GM23338 (cell line): ENCODE data around the gene SPCS2. TPM values are rescaled to one million over a fixed set of nuclear protein-coding genes. Genes with fewer than 3 reads are reported as not detected.

Experiments used
- ATAC-seq: fragments of 200-7000 bp; cut with Tn5 transposase; 3 replicates; pipeline ENCODE4 v1.9.1; 2020
- DNase-seq: peaks from one replicate; pipeline ENCODE4 v3.0.0-alpha.2; 2015; ENCODE audit warnings: low spot score
- H2AFZ ChIP-seq: fragments of 200-600 bp; sonication (generic); 2 replicates; pipeline ENCODE4 v1.8.0; 2016; ENCODE audit warnings: antibody characterized with exemption, mild to moderate bottlenecking, moderate library complexity
- H3F3A ChIP-seq: fragments of 200-600 bp; sonication (generic); replicated peaks from 2 replicates; pipeline ENCODE4 v1.8.0; 2017; ENCODE audit warnings: antibody characterized with exemption, mixed run types, low read depth
- H3K27ac ChIP-seq: fragments of 200-600 bp; sonication (generic); 2 replicates; pipeline ENCODE4 v1.6.1; 2016; ENCODE audit warnings: low read depth
- H3K27me3 ChIP-seq: fragments of 200-600 bp; sonication (generic); 2 replicates; pipeline ENCODE4 v1.8.0; 2016; ENCODE audit warnings: mild to moderate bottlenecking, mixed run types, moderate library complexity; ENCODE audit not compliant: insufficient read depth
- H3K36me3 ChIP-seq: fragments of 200-600 bp; sonication (generic); 2 replicates; pipeline ENCODE4 v1.8.0; 2016; ENCODE audit warnings: mild to moderate bottlenecking; ENCODE audit not compliant: insufficient read depth
- H3K4me1 ChIP-seq: fragments of 200-600 bp; sonication (generic); 2 replicates; pipeline ENCODE4 v1.8.0; 2016; ENCODE audit warnings: mild to moderate bottlenecking, moderate library complexity; ENCODE audit not compliant: insufficient read depth
- H3K4me2 ChIP-seq: fragments of 200-600 bp; sonication (generic); 2 replicates; pipeline ENCODE4 v1.7.1; 2017; ENCODE audit warnings: mixed run types
- H3K4me3 ChIP-seq: fragments of 200-600 bp; sonication (generic); 2 replicates; pipeline ENCODE4 v1.6.1; 2016; ENCODE audit warnings: mixed run types
- H3K79me2 ChIP-seq: fragments of 200-600 bp; sonication (generic); replicated peaks from 2 replicates; pipeline ENCODE4 v1.8.0; 2017; ENCODE audit warnings: mild to moderate bottlenecking; ENCODE audit not compliant: insufficient read depth
- H3K9me2 ChIP-seq: fragments of 200-600 bp; sonication (generic); 2 replicates; pipeline ENCODE4 v1.8.0; 2017; ENCODE audit not compliant: insufficient read depth
- H4K20me1 ChIP-seq: fragments of 200-600 bp; sonication (generic); replicated peaks from 2 replicates; pipeline ENCODE4 v1.8.0; 2017; ENCODE audit warnings: mild to moderate bottlenecking; ENCODE audit not compliant: insufficient read depth
- H3K27ac Mint-ChIP-seq: 2 replicates; pipeline ENCODE4 v1.8.0; 2020; ENCODE audit warnings: inconsistent platforms, mild to moderate bottlenecking, moderate library complexity, mixed read lengths
- H3K27me3 Mint-ChIP-seq: 3 replicates; pipeline ENCODE4 v1.8.0; 2022; ENCODE audit warnings: low read depth, mild to moderate bottlenecking, moderate library complexity, mixed read lengths, inconsistent platforms; ENCODE audit not compliant: insufficient read depth, poor library complexity
- H3K36me3 Mint-ChIP-seq: 3 replicates; pipeline ENCODE4 v1.8.0; 2021; ENCODE audit warnings: low read depth, mild to moderate bottlenecking, inconsistent platforms, moderate library complexity, mixed read lengths
- H3K4me1 Mint-ChIP-seq: 3 replicates; pipeline ENCODE4 v1.8.0; 2020; ENCODE audit warnings: mild to moderate bottlenecking, inconsistent platforms, mixed read lengths
- H3K4me3 Mint-ChIP-seq: 3 replicates; pipeline ENCODE4 v1.8.0; 2021; ENCODE audit warnings: moderate library complexity, mild to moderate bottlenecking, inconsistent platforms, mixed read lengths
- H3K9me3 Mint-ChIP-seq: 3 replicates; pipeline ENCODE4 v1.8.0; 2020; ENCODE audit warnings: moderate library complexity, mild to moderate bottlenecking, inconsistent platforms, mixed read lengths
- CREB1 ChIP-seq: fragments of 250-450 bp; sonication (Bioruptor Pico); IDR thresholded peaks from 2 replicates; pipeline ENCODE4 v1.5.0; 2020; ENCODE audit warnings: low read depth, mild to moderate bottlenecking, moderate library complexity
- ETS1 ChIP-seq: IDR thresholded peaks from 2 replicates; pipeline ENCODE4 v1.6.1; 2016; ENCODE audit warnings: antibody characterized with exemption
- EZH2 ChIP-seq: fragments of 200-600 bp; sonication (generic); IDR thresholded peaks from one replicate; pipeline ENCODE4 v1.8.0; 2017; ENCODE audit warnings: antibody characterized with exemption, mild to moderate bottlenecking, low read depth; ENCODE audit not compliant: unreplicated experiment
- NANOG ChIP-seq: IDR thresholded peaks from 2 replicates; pipeline ENCODE4 v1.6.1; 2016; ENCODE audit warnings: antibody characterized with exemption, borderline replicate concordance
- POLR2AphosphoS5 ChIP-seq: IDR thresholded peaks from 2 replicates; pipeline ENCODE4 v1.6.1; 2016; ENCODE audit warnings: antibody characterized with exemption, low read depth
- ZNF114 ChIP-seq: fragments of 250-450 bp; sonication (Bioruptor Pico); IDR thresholded peaks from 2 replicates; pipeline ENCODE4 v1.5.0; 2020; ENCODE audit warnings: mild to moderate bottlenecking, moderate library complexity
- ZNF331 ChIP-seq: fragments of 250-450 bp; sonication (Bioruptor Pico); IDR thresholded peaks from 2 replicates; pipeline ENCODE4 v1.5.0; 2020; ENCODE audit warnings: low read depth, mild to moderate bottlenecking, moderate library complexity
- polyA plus RNA-seq: library from polyadenylated mRNA; unstranded; fragments of >200 nt; fragmentation: Nextera tagmentation; extraction: Ambion mirVana; gene quantifications from 2 replicates; pipeline ENCODE4 v1.2.1, GENCODE V29; 2016
- total RNA-seq: library from RNA; depleted of rRNA; stranded (reverse); fragments of >200 nt; shearing (Covaris generic); gene quantifications from 2 replicates; pipeline ENCODE4 v1.2.3, GENCODE V29; 2014
- TF ChIP-seq, protein P1 (sequence below), 2 experiments: fragments of 200-600 bp in 1 of 2; sonication (generic) in 1 of 2; conservative IDR thresholded peaks; 2 replicates each; pipeline versions ENCODE4 v1.5.1 to v1.6.1; 2016 to 2017; ENCODE audit warnings: antibody characterized with exemption in 2 of 2, low read depth in 2 of 2, mild to moderate bottlenecking in 2 of 2, moderate library complexity in 1 of 2
- TF ChIP-seq, protein P2 (sequence below): IDR thresholded peaks from one replicate; pipeline ENCODE4 v1.6.1; 2018; ENCODE audit warnings: antibody characterized with exemption; ENCODE audit not compliant: unreplicated experiment

SPCS2 gene
- total and polyA plus RNA-seq, 2 experiments from 2014 or later, result 115 to 334 TPM

GRCh38 chr11:74954199-74954598 lies 5.1 kb downstream of the SPCS2 start:
- no peaks in the 10 kb centered on the region for H3K9me2 ChIP-seq
- no peaks in the 10 kb centered on the region for H3F3A ChIP-seq
- no peak overlapping the region for H3K27ac ChIP-seq
- no peak overlapping the region for H3K4me3 ChIP-seq
- TF ChIP-seq ZNF114 (CRISPR knock-in tag) (no peak), ZNF331 (no peak), EZH2 (no peak)
- TF ChIP-seq, protein P1, sequence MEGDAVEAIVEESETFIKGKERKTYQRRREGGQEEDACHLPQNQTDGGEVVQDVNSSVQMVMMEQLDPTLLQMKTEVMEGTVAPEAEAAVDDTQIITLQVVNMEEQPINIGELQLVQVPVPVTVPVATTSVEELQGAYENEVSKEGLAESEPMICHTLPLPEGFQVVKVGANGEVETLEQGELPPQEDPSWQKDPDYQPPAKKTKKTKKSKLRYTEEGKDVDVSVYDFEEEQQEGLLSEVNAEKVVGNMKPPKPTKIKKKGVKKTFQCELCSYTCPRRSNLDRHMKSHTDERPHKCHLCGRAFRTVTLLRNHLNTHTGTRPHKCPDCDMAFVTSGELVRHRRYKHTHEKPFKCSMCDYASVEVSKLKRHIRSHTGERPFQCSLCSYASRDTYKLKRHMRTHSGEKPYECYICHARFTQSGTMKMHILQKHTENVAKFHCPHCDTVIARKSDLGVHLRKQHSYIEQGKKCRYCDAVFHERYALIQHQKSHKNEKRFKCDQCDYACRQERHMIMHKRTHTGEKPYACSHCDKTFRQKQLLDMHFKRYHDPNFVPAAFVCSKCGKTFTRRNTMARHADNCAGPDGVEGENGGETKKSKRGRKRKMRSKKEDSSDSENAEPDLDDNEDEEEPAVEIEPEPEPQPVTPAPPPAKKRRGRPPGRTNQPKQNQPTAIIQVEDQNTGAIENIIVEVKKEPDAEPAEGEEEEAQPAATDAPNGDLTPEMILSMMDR (conservative IDR thresholded peaks at IDR 0.05; ENCODE audit: low read depth in 2 of 2), result no peak
- no peaks in the 10 kb centered on the region; the same call in 2 of the 3 replicates for H3K36me3 Mint-ChIP-seq
- 0 out of 2 replicates have a peak, but pooled peaks cover 2% of the 10 kb centered on the region for H3K36me3 ChIP-seq
- no peak overlapping the region for H3K27ac Mint-ChIP-seq
- DNase-seq, result no peak
- no peak for ATAC-seq
- H3K4me1 Mint-ChIP-seq, result peaks cover 10% of the 10 kb centered on the region; the same call in 2 of the 3 replicates
- H3K27me3 ChIP-seq, result no peaks in the 10 kb centered on the region
- peaks cover 41% of the 10 kb centered on the region for H4K20me1 ChIP-seq
- no peaks in the 10 kb centered on the region for H3K9me3 Mint-ChIP-seq
- H3K4me2 ChIP-seq, result no peak overlapping the region
- H2AFZ ChIP-seq, result no peak overlapping the region
- peaks cover 12% of the 10 kb centered on the region; the same call in 1 of the 2 replicates for H3K4me1 ChIP-seq
- peaks cover 98% of the 10 kb centered on the region for H3K79me2 ChIP-seq
- no peak overlapping the region for H3K4me3 Mint-ChIP-seq
- peaks cover 6% of the 10 kb centered on the region for H3K27me3 Mint-ChIP-seq

DNA sequence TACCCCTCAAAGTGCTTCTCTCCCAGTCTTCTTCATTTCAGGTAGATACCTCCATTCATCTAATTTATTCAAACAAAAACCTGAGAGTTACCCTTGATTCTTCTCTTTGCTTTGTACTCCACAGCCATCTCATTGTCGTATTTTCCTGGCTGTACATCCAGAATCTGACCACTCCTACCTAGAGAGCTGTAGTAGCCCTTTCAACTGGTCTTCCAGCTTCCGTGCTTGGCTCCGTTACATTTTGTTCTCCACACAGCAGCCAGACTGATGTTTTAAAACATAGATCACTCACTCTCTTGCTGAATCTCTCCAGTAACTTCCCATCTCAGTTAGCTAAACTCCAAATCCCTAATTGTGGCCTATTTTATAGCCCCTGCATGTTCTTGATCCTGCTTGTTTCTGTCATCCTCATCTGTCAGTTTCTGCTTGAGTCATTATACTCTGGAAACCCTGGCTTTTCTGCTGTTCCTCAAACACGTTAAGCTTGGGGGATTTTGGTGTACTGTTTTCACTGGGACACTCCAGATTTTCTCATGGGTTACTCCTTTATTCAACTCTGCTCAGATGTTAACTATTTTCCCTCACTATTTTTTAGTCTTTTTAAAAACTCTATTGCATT lies 7.4 kb downstream of the SPCS2 start:
- H3K4me3 Mint-ChIP-seq, result no peak overlapping the region
- peaks cover 10% of the 10 kb centered on the region; the same call in 2 of the 3 replicates for H3K4me1 Mint-ChIP-seq
- no peak overlapping the region for H3K4me2 ChIP-seq
- H3K27me3 Mint-ChIP-seq, result no peaks in the 10 kb centered on the region
- no peak for DNase-seq
- H3K27ac ChIP-seq, result no peak overlapping the region
- no peak overlapping the region for H3K27ac Mint-ChIP-seq
- no peaks in the 10 kb centered on the region for H3K36me3 ChIP-seq
- H3K79me2 ChIP-seq, result peaks cover 98% of the 10 kb centered on the region
- no peaks in the 10 kb centered on the region for H3K27me3 ChIP-seq
- H3F3A ChIP-seq, result no peaks in the 10 kb centered on the region
- no peaks in the 10 kb centered on the region for H3K9me2 ChIP-seq
- ATAC-seq, result no peak
- H3K36me3 Mint-ChIP-seq, result no peaks in the 10 kb centered on the region
- H2AFZ ChIP-seq, result no peak overlapping the region
- H3K4me1 ChIP-seq, result no peaks in the 10 kb centered on the region
- no peak overlapping the region for H3K4me3 ChIP-seq
- H4K20me1 ChIP-seq, result peaks cover 50% of the 10 kb centered on the region
- TF ChIP-seq POLR2AphosphoS5 (no peak), ZNF331 (no peak)
- no peaks in the 10 kb centered on the region for H3K9me3 Mint-ChIP-seq

GRCh38 chr11:74957937-74958629 lies 9.0 kb downstream of the SPCS2 start:
- Histone ChIP-seq H3K4me2 (no peak overlapping the region; the same call in 1 of the 2 replicates), H3K36me3 (no peaks in the 10 kb centered on the region), H3K27me3 (no peaks in the 10 kb centered on the region), H3K79me2 (peaks cover 98% of the 10 kb centered on the region), H3K4me3 (no peak overlapping the region), H3K9me2 (no peaks in the 10 kb centered on the region), H3K4me1 (no peaks in the 10 kb centered on the region), H4K20me1 (peaks cover 43% of the 10 kb centered on the region; the same call in 1 of the 2 replicates), H3F3A (no peaks in the 10 kb centered on the region), H2AFZ (no peak overlapping the region), H3K27ac (no peak overlapping the region)
- no peak overlapping the region; the same call in none of the 2 replicates for H3K27ac Mint-ChIP-seq
- no peaks in the 10 kb centered on the region for H3K27me3 Mint-ChIP-seq
- H3K36me3 Mint-ChIP-seq, result no peaks in the 10 kb centered on the region
- H3K4me1 Mint-ChIP-seq, result peaks cover 10% of the 10 kb centered on the region; the same call in 2 of the 3 replicates
- no peak overlapping the region for H3K4me3 Mint-ChIP-seq
- DNase-seq, result no peak
- no peaks in the 10 kb centered on the region for H3K9me3 Mint-ChIP-seq
- no peak for ATAC-seq
- TF ChIP-seq POLR2AphosphoS5, result no peak
- TF ChIP-seq NANOG, result no peak
- no peak for TF ChIP-seq EZH2
- no peak for TF ChIP-seq ETS1
- TF ChIP-seq CREB1 (CRISPR knock-in tag), result no peak
- TF ChIP-seq, protein P2, sequence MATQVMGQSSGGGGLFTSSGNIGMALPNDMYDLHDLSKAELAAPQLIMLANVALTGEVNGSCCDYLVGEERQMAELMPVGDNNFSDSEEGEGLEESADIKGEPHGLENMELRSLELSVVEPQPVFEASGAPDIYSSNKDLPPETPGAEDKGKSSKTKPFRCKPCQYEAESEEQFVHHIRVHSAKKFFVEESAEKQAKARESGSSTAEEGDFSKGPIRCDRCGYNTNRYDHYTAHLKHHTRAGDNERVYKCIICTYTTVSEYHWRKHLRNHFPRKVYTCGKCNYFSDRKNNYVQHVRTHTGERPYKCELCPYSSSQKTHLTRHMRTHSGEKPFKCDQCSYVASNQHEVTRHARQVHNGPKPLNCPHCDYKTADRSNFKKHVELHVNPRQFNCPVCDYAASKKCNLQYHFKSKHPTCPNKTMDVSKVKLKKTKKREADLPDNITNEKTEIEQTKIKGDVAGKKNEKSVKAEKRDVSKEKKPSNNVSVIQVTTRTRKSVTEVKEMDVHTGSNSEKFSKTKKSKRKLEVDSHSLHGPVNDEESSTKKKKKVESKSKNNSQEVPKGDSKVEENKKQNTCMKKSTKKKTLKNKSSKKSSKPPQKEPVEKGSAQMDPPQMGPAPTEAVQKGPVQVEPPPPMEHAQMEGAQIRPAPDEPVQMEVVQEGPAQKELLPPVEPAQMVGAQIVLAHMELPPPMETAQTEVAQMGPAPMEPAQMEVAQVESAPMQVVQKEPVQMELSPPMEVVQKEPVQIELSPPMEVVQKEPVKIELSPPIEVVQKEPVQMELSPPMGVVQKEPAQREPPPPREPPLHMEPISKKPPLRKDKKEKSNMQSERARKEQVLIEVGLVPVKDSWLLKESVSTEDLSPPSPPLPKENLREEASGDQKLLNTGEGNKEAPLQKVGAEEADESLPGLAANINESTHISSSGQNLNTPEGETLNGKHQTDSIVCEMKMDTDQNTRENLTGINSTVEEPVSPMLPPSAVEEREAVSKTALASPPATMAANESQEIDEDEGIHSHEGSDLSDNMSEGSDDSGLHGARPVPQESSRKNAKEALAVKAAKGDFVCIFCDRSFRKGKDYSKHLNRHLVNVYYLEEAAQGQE, result no peak
- TF ChIP-seq ZNF331, result no peak
